NCI-H187 treated with DMSO at 0.1 percent for 48 hours (cell line): Measurements from ENCODE around the gene S100G.
"Not testable (repeated sequence)": the region's sequence is repeated elsewhere in the genome, so short reads cannot be mapped to it uniquely, and the experiment has no call there.

Experiments used
- DNase-seq: peaks from one replicate; lab custom pipeline; 2025; lab: John Stamatoyannopoulos, UW

Gene S100G, protein sequence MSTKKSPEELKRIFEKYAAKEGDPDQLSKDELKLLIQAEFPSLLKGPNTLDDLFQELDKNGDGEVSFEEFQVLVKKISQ

DNA sequence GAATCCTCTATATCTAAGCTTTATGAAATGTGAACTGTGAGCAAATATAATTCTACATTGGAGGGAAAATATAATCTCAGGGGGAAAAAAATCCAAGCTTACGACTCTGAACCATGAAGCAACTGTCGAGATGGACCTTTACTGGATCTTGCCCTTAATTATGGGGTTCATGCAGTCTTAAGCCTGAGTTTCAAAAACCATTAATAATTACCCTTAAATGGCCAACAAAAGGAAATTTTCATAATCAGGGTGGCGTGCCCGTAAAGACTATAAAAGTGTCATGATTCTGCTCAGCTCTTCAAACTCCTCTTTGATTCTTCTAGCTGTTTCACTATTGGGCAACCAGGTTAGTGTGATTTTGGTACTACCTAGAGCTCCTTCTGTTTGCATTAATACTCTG, at the start of gene S100G:
TSS of gene S100G (plus strand) at position 301 of the 400 bp plus-strand sequence. CDS start 849 bp downstream, outside the sequence.
- no peak for DNase-seq

DNA sequence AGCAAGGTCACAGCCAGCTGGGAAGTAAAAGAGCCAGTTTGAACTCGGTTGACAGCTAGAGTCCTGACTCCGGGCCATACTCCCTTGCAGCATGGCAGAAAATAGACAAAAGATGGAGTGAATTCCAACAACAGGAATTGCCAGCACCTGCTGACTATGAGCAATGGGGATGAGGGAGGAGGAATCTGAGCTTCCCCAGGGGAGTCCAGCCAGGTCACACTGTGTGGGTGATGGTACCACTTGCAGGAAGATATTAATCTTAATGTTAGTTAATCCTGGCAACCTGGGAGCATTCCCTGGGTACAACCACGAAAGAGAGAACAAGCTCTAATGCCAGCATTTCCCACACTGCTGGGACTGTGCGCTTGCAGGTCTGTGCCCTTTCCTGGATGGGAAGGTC, 48.1 kb upstream of the S100G start:
- no peak for DNase-seq

DNA sequence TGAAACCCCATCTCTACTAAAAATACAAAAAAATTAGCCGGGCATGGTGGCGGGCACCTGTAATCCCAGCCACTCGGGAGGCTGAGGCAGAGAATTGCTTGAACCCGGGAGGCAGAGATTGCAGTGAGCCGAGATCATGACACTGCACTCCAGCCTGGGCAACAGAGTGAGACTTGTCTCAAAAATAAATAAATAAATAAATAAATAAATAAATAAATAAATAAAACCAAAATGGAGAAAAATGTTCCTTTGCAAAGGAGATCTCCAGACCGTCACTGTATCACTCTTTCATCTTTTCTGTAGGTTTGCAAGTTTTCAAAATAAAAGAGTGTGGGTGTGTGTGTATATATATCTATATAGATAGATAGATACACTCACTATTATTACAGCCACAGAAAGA, 46.7 kb upstream of the S100G start:
- not testable (repeated sequence) for DNase-seq

DNA sequence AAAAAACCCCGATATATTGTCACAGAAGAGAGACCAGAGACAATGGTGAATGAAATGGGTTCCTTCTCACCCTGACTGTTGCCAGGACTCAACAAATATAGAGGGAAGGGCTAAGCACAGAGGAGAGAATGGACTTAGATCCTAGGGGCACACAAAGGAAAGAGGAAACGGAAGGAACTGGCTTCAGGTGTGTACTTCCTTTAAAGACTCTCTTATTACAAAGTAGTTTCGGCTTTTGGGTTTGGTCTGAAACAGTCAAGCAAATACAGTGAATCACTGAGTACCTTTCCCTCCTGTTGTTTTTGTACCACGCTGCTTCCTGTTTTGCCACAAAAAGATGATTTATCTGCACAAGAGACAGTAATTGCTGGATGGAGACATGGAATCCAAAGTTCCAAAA, 46.1 kb upstream of the S100G start:
- no peak for DNase-seq

DNA sequence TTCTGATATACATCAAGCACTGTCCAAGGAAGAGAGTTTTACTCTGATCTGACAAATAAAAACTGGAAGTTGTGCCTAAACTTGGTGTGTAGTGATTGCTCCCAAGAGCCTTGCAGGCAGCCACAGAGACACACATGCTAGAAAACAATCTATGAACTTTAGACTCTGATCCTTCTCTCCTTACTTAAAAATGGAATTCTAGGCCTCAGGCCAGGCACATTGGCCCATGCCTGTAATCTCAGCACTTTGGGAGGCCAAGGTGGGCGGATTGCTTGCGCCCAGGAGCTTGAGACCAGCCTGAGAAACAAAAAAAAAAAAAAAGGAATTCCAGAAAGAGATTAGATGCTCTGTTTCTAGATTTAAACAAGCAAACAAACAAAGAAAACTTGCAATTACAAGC, 45.6 kb upstream of the S100G start:
- DNase-seq, result no peak

DNA sequence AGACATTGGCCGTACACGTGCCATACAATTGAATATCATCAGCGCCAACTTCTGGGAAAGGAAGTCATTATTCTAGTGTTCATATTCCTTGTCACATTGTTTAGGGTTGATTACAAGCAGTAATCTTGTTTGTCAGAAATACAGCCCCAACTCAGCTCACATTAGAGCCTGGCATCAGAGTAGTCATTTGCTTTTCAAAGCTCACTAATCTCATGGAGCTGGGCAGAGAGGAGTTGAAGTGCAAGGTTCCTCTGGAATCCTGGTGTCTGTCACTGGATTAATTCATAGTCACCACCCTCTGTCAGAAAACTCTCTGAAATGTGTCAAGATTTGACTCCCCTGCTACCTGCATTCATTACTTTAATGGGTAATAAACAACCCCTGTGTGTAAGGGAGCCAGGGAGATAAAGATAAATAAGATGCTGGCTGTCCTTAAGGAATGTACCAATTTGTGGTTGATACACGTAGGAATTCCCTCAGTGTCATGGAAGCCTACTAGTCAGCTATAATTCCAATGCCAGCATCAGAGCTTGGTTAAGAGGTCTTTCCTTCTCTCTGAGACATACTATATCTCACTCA, 43.7 kb upstream of the S100G start:
- no peak for DNase-seq

DNA sequence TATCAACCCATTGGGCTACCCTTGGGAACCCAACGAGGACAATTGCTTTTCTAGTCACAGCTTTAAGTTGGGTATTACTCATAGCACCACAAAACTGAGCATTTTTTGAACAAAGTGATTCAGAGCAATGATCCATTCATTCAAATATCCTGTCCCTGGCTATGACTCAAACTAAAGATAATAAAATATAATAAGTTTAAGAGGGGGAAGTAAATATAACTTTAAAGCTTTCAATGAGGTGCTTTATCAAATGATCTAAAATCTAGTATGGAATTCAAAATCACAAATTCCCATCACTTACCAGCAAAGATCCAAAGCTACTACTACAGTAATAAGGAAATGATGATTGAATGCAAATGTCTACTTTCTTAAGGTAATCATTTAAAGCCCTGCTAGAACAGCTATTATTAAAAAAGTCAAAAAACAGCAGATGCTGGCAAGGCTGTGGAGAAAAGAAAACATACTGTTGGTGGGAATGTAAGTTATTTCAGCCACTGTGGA, 39.8 kb upstream of the S100G start:
- no peak for DNase-seq

DNA sequence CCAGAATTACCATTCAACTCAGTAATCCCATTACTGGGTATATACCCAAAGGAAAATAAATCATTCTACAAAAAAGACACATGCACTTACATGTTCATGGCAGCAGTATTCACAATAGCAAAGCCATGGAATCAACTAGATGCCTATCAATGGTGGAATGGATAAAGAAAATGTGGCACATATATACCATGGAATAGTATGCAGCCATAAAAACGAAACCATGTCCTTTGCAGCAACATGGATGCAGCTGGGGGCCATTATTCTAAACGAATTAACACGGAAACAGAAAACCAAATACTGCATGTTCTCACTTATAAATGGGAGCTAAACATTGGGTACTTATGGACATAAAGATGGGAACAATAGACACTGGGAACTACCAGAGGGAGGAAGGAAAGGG, 39.3 kb upstream of the S100G start:
- DNase-seq, result not testable (repeated sequence)

DNA sequence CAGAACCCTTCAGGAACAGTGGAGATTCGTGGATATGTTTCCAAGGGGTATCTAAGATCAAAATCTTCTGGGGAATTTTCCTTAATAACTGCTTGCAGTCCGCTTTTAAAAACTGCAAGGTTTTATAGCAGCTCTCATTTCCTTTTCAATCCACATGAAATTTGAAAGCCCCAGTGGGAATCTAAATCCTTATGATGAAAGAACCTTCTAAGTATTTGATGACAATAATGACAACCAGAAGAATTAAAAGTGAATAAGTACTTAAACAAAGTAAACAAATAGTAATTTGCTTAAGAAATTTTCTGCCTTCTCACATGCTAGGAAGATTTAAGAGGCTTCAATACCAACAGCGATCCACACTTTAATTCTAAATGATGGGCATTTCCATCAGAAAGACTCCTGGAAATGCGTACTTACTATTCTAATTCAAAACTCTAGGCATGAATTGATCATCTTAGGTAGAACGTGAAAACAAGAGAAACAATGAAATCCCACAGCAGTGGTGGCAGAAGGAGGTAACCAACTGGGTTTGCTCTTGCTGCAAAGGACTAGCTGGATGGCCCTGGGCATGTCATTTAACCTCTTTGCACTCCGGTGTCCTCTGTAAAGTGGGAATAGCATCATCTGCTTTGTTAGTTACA, 37.6 kb upstream of the S100G start:
- no peak for DNase-seq

DNA sequence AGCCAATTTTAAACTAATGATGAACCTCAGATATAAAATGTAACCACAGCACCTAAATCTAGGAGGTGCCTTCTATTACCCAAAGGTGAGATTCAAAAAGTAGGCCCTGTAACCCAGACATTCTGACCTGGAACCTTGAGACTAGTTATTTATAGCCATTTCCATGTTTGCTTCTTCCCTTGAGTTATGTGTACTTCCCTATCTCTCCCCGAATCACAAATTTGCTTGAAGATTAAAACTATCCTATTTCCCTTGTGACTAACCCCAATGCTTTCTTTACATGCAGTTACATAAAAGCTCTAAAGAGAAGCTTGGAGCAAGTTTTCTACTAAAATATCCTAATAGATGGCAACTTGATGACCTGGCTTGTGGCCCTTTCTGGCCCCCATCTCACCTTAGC, 32.6 kb upstream of the S100G start:
- DNase-seq, result no peak

DNA sequence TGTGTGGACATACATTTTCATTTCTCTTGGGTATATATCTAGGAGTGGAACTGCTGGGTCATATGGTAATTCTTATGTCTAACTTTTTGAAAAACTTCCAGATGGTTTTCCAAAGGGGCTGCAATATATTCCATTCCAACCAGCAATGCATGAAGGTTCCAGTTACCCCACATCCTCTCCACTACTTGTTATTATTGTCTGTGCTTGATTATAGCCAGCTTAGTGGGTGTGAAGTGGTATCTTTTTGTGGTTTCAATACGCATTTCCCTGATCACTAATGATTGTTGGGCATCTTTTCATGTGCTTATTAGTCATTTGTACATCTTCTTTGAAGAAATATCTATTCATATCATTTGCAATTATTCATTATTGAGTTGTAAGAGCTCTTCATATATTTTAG, 31.5 kb upstream of the S100G start:
- no peak for DNase-seq

DNA sequence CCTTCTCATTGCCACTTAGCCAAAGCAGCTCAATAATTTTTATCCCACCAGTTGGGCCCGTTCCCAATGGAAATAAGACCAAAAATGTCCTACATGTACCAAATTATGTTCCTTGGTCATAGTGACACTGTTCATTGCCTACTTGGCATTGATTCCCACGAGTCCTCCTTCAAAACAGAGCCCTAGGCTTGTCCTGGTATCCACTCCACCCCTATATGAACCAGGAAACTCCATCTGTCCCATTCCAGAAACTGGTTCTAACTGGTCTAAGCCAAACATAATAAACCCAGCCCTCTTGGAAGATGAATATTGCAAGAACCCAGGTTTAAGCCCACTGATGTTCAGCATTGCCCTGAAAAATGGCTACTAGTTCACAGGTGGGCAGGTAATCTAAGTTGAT, 30.9 kb upstream of the S100G start:
- DNase-seq, result no peak

DNA sequence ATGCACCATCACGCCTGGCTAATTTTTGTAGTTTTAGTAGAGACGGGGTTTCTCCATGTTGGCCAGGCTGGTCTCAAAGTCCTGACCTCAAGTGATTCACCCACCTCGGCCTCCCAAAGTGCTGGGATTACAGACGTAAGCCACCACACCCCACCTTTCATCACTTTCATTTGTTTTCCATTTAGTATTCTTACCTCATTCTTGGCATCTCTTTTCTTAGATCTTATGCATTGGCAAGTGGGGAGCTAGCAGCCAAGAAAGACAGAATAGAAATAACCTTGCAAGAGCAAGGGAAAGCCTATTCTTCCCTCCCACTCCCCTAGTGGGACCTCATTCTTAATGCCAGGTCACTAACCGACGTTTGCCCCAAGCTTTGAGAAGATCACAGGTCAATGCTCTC, 21.4 kb upstream of the S100G start:
- not testable (repeated sequence) for DNase-seq

DNA sequence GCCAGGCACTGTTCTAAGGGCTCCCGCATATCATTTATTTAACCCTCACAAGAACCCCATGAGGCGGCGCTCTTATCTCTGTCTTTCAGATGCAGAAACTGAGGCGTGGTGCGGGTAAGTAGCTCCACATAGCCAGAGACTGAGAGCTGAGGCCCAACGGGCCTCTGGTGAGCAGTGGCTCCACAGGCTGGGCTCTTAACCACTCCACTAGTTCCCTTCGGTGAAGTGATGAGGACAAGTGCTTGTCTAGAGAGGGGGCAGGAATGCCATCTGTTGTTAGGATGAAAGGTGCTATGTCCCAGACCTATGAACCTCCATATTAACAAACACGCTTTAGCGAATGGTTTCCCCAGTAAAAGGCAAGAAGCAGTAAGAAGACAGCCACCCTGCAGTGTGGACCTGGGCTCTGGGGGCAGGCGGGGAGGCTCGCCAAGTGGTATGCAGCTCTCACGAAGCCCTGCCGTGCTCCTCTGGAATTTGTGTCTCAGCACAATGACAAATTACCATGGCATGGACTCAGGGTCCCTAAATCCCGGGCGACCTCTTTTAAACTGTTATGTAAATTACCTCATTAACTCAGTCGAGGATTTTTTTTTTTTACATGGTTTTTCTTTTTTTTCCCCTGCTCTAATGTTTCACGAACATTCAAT, 20.9 kb upstream of the S100G start:
- DNase-seq, result no peak

DNA sequence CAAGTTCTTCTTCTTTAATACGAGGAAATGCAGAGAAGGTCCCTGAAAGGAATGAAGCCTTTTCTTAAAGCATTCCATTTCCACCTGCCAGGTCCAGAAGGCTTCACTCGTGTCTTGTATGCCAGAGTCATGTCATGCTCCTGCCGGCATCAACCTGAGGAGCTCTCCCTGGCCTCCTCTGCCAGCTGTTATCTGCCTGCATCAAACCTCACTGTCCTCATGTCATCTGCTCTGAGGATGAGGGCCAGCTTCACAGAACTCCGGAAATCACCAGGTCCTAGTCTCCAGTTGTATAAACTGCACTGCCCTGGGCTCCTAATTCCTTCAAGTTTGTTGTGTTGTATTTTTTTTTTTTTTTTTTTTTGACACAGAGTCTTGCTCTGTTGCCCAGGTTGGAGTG, 20.0 kb upstream of the S100G start:
- no peak for DNase-seq

DNA sequence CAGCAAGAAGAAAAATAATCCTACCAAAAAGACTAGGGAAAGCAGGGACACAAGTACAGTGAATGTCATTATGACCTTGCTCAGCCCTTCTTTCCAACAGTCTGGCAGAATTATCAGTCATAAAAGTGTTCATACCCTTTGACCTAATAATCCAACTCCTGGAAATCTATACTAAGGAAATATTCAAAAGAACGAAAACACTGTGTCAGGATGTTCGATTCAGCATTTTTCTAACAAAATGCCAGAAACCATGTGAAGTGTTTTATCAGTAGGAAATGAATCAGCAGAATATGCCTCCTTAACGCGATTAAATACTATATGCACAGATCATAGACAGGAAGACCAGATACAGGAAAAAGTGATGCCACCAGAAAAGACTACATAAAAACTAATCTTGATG, 16.2 kb upstream of the S100G start:
- no peak for DNase-seq

DNA sequence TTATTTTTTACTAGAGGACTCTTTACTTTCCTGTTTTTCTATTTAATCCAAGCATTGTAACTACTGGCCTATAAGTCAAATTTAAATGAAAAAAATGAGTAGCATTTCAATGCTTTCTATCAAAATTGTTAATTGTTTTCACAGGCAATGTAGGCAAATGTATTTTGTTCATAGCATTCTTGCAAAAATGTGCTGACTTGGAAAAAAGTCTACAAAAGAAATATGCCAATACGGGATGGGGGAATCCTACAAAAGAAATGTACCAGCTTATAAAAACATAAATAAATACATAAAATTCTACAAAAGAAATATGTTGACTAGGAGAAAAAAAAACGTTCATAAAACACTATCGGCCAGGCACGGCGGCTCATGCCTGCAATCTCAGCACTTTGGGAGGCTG, 14.9 kb upstream of the S100G start:
- no peak for DNase-seq

DNA sequence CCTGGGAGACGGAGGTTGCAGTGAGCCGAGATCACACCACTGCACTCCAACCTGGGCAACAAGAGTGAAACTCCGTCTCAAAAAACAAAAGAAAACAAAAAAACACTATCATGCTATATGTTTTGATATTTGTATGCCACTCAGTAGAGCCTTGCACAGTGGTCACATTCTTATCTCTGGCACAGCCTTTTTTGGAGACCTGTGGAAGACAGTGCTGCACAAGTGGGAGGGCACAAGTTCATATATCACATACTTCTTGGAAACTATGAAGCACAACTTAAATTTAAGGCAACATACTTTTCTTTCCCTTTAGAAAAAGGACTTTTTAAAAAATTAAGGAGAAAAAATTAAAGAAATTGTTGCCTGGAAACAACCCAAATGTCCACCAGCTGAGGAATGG, 14.4 kb upstream of the S100G start:
- DNase-seq, result no peak

DNA sequence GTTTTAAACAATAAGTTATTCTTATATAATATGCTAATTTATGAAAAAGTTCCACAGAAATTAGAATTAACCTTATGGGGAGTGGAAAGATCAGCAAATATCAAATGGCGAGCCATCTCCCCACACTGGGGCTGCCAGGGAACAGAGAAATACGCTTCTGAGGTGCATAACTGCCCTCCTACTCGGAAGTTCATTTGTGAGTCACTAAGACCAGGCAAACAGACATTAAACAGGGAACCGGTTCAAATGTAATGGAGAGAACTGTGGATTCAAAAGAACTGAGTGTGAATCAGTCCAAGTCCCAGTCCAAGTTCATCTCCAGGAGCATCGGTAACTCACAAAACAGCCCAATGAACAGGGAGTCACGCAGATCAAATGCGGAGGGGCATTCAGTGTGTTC, 11.4 kb upstream of the S100G start:
- no peak for DNase-seq

DNA sequence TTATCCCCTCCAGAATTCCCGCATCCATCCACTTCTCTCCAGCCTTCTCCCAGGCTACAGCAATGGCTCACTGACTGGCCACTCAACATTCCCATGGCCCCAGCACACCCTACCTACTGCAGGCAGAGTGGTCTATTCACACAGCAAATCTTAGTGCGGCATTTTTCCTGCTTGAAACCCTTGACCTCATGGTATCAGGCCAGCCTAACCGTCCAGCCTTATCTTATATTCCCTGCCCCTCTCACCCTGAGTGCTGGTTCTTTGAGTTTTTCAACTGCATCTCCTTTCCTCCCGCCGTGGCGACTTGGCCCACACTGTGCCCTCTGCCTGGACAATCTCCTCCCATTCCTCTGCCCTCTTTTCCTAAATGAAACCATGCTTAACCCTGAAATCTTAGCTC, 10.0 kb upstream of the S100G start:
- no peak for DNase-seq

DNA sequence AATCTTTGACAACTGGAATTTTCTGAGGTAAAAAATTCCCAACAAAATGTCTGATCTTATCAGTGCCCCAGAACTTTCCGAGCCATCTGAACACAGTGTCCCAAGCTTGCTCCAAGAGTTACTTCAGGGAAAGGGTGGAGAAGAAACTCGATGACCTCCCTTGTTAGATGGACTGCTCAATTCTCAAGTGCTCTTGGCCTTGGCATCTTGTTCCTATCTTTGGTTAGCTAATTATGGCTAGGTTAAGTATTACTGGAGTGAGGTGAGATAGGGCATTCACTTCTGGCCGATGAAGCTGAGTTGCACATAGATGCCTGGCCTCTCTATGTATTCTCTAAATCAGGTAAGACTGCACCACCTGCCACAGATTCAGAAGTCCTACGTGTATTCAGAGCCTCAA, 9.1 kb upstream of the S100G start:
- DNase-seq, result no peak

DNA sequence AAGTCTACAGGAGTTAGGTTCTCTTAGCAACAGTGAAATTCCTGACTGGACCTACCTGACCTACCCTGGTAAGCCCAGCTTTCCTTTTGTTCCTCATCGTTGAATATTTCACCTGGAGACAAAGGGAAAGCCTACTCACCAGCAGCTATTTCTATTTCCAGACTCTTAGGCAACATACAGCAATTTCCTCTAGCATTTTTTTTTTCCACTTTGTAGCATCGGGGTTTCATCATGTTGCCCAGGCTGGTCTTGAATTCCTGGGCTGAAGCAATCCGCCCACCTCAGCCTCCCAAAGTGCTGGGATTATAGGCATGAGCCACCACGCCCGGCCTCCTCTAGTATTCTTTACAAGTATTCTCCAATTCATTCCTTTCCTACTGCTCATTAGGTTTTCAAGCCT, 6.8 kb upstream of the S100G start:
- DNase-seq, result no peak

DNA sequence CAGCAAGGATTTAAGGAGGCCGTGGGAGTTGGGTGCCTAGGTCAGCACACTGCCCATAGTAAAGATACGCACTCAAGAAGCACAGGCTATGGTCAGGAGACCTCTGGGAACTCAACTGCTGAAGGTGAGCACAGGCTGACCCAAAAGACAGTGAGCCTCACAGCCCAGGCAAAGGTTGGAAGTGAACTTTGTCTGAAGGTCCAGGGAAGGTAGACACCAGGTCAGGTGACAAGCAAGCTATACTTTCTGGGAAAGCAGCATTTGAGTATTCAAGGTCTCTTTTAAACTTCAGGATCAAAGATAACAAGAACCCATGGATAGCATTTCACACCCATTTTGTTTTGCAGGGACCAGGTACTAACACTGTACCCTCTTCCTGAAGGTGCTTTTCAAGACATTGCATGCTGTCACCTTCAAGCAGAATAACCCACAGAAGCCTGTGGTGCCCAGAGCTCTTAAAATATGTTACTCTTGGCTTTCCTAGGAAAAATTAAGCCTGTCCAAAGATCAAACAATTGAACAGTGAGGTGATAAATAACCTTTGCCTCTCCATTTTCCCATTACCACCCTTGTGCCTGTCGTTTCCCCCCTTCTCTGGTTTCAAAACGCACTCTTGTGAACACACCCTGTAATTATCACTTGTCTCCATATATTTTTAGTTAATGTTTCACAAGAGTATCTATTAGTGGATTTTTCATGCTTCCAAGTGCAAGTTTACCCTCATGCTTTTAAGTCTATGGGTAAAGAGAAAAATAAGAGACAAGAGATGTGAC, 3.4 kb upstream of the S100G start:
- no peak for DNase-seq
